Activated naive CD8-positive, alpha-beta T cell treated with anti-CD3 and anti-CD28 coated beads, Interleukin-2, amount 50 U/mL, for 24 hours (primary cell): ENCODE data around the gene CSRP1.

Experiments used
- ATAC-seq: fragments of 150-1000 bp; cut with Tn5 transposase; one replicate; pipeline ENCODE4 v1.10.0; 2021
- DNase-seq: peaks from one replicate; pipeline ENCODE4 v3.0.0; 2021
- H3K27ac Mint-ChIP-seq: one replicate; pipeline ENCODE4 v1.8.0; 2021; ENCODE audit warnings: mild to moderate bottlenecking, mixed read lengths
- H3K27me3 Mint-ChIP-seq: one replicate; pipeline ENCODE4 v1.8.0; 2021; ENCODE audit warnings: mixed read lengths
- H3K36me3 Mint-ChIP-seq: one replicate; pipeline ENCODE4 v1.8.0; 2021; ENCODE audit warnings: low read depth, mixed read lengths
- H3K4me1 Mint-ChIP-seq: one replicate; pipeline ENCODE4 v1.8.0; 2021; ENCODE audit warnings: mixed read lengths
- H3K4me3 Mint-ChIP-seq: one replicate; pipeline ENCODE4 v1.8.0; 2021; ENCODE audit warnings: mild to moderate bottlenecking, moderate library complexity, mixed read lengths
- H3K9me3 Mint-ChIP-seq: one replicate; pipeline ENCODE4 v1.8.0; 2021; ENCODE audit warnings: mixed read lengths

The CSRP1 gene

DNA sequence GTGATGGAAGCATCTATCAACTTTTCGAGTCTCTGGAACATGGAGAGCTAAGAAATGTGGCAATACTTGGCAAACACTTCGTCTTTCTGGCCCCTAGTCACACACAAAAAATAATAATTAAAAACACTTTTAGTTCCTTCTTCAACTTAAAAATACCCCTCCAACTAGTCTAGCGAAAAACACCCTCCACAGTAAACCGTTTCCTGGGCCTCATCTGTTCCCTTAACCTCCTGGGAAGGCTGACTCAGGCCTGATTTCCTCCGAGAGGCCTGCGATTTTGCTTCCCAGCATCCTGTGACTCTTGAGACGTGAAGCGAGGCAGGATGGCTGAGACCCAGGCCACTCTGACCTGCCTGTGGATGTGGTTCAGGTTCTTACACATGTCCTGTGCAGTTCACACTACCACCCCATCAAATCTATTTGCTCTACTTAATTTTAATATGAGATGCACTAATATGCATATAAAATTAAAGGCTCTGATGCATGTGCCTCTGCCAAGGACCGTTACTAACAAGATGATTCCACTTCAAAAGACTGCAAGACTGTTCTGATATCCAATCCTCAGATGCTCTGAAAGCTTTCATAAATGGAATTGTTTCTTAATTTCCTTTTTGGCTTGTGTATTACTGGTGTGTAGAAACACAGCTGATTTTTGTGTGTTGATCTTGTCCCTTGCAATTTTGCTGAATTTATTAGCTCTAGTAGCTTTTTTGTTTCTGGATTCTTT, 35.5 kb upstream of the CSRP1 start:
- peaks cover 42% of the 10 kb centered on the region for H3K27me3 Mint-ChIP-seq
- H3K9me3 Mint-ChIP-seq, result no peaks in the 10 kb centered on the region
- no peaks in the 10 kb centered on the region for H3K36me3 Mint-ChIP-seq
- H3K4me1 Mint-ChIP-seq, result peaks cover 6% of the 10 kb centered on the region
- H3K27ac Mint-ChIP-seq, result no peak overlapping the region
- DNase-seq (no peak), ATAC-seq (no peak)
- no peak overlapping the region for H3K4me3 Mint-ChIP-seq

DNA sequence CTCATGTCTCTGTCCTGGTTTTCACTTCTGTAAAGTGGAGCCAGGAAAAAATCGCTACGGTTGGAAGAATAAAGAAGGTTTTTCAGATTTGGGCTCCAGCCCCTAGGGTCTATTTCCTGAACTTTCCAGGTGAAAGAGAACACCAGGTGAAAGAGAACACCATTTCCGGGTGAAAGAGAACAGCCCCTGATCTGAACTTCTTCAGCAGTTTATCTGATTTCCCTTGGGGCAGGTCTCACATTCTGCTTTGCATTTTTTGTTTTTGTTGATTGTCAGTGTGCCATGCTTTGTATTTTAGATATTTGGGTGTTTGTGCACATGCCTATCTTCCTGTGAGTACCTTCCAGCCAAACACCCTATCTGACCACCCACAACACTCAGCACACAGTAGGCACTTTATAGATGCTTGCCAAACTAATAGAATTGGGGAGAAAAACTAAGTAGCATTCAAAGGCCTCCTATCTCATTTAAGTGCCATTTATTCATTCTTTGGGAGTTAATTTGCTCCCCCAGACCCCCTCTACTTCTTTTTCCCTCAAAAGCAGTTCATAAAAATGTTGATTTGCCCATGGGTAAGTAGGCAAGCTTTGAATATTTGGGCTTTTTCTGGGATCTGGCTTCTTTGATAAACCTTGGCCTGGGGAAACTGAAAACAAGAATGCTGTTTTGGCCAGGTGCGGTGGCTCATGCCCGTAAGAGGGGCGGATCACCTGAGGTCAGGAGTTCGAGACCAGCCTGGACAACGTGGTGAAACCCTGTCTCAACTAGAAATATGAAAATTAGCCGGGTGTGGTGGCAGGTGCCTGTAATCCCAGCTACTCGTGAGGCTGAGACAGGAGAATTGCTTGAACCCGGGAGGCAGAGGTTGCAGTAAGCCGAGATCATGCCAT, 34.2 kb upstream of the CSRP1 start:
- Mint-ChIP-seq H3K27me3 (peaks cover 55% of the 10 kb centered on the region), H3K4me3 (no peak overlapping the region), H3K36me3 (no peaks in the 10 kb centered on the region), H3K4me1 (peaks cover 8% of the 10 kb centered on the region), H3K9me3 (no peaks in the 10 kb centered on the region), H3K27ac (no peak overlapping the region)
- ATAC-seq, result no peak
- DNase-seq, result no peak

DNA sequence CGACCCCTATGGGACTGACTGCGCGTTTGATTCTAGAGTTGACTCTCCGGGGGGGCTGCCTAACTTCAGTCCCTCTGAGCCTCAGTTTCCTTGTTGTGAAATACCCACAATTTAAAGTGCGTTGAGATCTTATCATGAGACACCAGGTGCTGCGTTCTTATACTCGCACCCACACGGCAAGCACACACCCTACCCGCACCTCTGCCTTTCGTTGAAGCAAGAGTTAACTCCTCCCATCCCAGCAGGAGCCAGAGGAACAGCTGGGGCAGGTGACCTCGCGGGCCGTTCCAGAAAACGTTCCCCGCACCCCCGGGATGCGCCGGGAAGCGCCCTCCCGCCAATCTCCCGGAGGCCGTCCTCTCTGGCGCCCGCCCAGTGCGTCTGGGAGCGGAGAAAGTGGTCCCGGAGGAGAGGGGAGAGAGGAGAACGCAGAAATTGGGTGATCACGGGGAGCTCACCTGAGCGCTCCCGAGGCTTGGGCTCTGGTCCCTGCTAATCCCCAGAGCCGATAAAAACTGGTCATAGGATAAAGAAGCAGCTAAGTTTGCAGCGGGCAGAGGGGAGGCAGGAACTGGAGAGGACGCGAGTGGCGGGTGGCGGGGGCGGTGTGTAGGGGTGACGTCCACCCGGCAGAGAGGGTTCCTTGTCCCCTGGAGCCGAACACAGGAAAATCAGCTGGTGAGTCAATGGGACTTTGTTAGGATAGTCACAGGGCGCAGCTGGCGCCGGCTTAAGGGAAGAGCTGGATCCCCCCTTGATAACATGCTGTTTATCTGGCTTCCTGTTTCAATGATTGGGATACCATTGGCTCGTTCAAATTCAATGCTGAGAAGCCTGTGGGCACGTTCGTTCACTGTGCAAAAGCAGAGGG, 32.9 kb upstream of the CSRP1 start:
- Mint-ChIP-seq H3K27me3 (peaks cover 59% of the 10 kb centered on the region), H3K4me3 (peak overlapping the region; percentile 72), H3K4me1 (peaks cover 13% of the 10 kb centered on the region), H3K36me3 (no peaks in the 10 kb centered on the region), H3K27ac (no peak overlapping the region), H3K9me3 (no peaks in the 10 kb centered on the region)
- ATAC-seq (no peak), DNase-seq (no peak)

DNA sequence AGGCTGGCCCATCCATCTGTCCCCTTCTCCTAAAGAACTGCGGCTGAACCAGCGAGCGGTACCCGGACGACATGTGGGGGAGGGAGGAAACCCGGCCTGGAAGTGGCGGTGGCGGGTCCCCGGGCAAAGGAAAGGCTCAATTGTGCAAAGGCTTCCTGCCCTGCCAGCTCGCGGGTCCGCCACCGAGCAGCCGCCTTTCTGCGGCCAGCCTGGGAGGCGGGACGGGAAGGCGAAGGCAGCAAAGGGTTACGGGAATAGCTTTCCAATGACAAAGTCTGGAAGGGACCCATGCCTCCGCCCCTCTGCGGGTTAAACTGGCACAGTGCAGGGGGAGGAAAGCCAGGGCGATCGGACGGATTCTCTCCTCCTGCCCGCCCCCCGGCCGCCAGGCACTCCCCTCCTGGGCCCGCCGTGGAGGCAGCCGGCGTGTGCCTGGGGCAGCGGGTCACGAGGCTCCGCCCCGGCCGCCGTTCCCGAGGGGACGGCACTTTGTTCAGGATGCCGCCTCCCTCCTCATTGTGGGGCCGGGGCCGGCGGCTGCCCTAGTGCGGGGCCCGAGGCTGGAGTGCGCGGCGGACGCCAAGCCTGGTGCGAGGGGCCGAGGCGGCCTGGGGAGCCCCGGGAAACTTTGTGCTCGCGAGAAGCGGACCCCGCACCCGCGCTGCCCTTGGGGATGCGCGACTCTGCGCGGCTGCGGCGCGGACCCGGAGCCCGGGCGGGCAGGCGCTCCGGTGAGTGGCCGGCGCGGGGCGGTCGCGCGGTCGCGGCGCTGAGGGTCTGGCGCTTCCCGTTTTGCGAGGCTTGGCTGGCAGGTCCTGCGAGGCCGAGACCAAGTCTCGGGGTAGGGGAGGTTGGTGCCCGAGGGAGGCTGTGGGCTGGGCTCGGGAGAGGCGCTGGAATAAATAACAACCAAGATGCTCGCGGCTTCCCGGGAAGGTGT, 32.0 kb upstream of the CSRP1 start, which contains the start of gene NAV1:
NAV1 (plus strand) TSS at position 516 of the 940 bp plus-strand sequence. CDS start 83,758 bp downstream, outside the sequence.
- Mint-ChIP-seq H3K27me3 (peaks cover 62% of the 10 kb centered on the region), H3K27ac (no peak within 1 kb of the TSS), H3K36me3 (no peaks in the 10 kb centered on the region), H3K9me3 (no peaks in the 10 kb centered on the region), H3K4me3 (peak within 1 kb of the TSS; percentile 72), H3K4me1 (peaks cover 15% of the 10 kb centered on the region)
- ATAC-seq (peak; percentile 25), DNase-seq (no peak)

DNA sequence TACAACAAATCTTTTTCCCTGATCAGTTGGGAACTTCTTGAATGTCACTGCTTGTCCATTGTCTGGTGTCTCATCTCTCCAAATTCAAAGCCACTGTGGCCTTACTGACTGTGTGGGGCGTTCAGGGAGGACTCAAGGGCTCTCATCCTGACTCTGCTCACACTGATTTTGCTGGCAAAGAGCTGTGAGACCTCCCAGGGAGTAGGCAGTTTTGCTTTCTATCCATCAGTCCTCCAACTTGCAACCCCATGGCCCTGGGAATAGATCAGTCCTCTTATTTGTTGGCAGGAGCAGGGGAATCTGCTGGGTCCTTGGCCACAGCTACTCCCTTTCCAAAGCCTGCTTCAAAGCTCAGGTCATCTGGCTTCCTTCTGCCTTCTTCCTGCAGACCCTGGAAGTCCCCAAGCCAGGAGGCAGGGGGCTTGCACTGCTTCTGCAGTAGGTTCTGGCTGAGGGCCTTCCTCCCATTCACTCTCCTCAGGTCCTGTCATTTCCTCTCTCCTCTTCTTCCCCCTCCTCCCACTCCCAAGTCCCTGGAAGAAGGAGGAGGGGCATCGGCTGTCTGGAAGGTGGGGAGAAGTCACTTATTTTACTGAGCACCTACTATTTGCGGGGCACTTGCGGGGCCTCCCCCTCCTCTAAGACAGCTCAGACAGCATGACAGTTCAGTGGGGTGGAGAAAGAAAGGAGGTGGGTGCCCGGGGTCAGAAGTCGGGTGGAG, 31.1 kb upstream of the CSRP1 start:
- no peak overlapping the region for H3K27ac Mint-ChIP-seq
- no peaks in the 10 kb centered on the region for H3K36me3 Mint-ChIP-seq
- H3K27me3 Mint-ChIP-seq, result peaks cover 60% of the 10 kb centered on the region
- H3K4me1 Mint-ChIP-seq, result peaks cover 15% of the 10 kb centered on the region
- ATAC-seq, result no peak
- H3K9me3 Mint-ChIP-seq, result no peaks in the 10 kb centered on the region
- DNase-seq, result no peak
- H3K4me3 Mint-ChIP-seq, result peak overlapping the region; percentile 65

DNA sequence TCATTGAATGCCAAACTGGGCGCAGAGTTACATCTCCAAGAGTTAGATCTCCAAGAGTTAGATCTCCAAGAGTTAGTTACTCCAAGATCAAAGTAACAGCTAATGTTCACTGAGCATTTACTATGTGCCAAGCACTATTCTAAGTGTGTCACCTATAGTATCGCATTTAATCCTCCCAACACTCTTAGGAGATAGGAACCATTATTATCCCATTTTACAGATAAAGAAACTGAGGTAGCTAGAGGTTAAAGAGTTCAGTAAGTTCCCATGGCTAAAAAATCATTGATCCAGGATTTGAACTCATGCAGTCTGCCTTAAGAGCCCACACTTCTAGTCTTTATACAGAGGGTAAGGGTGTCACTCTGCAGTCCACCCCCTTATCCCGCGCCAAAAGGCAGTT, 30.5 kb upstream of the CSRP1 start:
- H3K36me3 Mint-ChIP-seq, result no peaks in the 10 kb centered on the region
- H3K9me3 Mint-ChIP-seq, result no peaks in the 10 kb centered on the region
- no peak for ATAC-seq
- no peak overlapping the region for H3K27ac Mint-ChIP-seq
- peaks cover 58% of the 10 kb centered on the region for H3K27me3 Mint-ChIP-seq
- DNase-seq, result no peak
- H3K4me3 Mint-ChIP-seq, result no peak overlapping the region
- peaks cover 15% of the 10 kb centered on the region for H3K4me1 Mint-ChIP-seq

DNA sequence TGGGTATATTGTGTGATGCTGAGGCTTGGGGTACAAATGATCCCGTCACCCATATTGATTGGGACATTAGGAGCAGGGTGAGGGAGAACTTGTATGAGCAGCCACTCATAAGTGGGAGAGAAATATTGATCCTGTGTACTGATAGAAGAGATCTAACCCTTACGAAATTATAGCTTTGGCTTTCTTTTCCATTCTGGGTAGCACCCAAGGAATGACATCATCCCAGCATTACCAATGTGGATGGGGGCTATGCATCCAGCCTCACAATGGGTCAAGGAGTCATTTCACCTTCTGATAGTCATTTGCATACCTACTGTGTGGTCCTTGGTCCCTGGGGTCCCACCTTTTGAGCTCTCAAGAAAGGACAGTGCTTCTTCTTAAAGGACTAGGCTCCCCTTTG, 30.1 kb upstream of the CSRP1 start:
- H3K4me3 Mint-ChIP-seq, result no peak overlapping the region
- H3K27ac Mint-ChIP-seq, result no peak overlapping the region
- H3K36me3 Mint-ChIP-seq, result no peaks in the 10 kb centered on the region
- peaks cover 57% of the 10 kb centered on the region for H3K27me3 Mint-ChIP-seq
- no peak for ATAC-seq
- no peak for DNase-seq
- peaks cover 15% of the 10 kb centered on the region for H3K4me1 Mint-ChIP-seq
- no peaks in the 10 kb centered on the region for H3K9me3 Mint-ChIP-seq

DNA sequence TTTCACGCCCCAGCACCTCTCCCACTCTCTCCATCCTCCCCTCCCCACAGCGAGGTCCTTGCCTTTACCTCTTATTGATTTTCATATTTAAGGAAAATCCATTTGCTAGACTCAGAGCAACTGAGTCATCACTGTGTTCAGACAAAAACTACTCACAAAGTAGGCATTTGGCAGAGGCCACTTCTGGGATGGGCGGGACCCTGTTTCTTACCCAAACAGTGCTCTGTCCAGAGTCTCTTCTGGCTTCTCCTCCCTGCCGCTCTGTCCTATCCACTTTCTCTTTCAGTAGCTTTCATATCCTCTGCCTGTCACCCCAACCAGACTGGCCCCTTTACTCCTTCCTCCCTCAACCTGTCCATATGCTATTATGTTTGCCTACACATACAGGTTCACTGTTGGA, 29.6 kb upstream of the CSRP1 start:
- ATAC-seq, result no peak
- no peak for DNase-seq
- H3K36me3 Mint-ChIP-seq, result no peaks in the 10 kb centered on the region
- H3K27ac Mint-ChIP-seq, result no peak overlapping the region
- peaks cover 54% of the 10 kb centered on the region for H3K27me3 Mint-ChIP-seq
- H3K9me3 Mint-ChIP-seq, result no peaks in the 10 kb centered on the region
- H3K4me3 Mint-ChIP-seq, result no peak overlapping the region
- H3K4me1 Mint-ChIP-seq, result peaks cover 15% of the 10 kb centered on the region

DNA sequence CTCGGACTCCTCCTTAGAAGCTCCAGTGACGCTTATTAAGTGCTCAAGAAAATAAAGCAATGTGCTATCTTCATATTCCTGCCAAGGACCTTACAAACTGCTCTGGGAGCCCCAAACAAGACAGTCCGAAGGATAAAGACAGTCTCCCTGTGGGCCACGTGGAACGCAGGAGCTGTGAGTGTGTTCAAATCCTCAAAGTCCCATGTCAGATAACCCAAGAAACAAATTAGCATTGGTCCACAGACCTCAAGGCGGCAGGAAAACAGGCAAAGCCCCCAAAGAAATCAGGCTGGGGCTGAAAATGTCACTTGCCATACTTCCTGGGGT, 29.0 kb upstream of the CSRP1 start:
- H3K27me3 Mint-ChIP-seq, result peaks cover 49% of the 10 kb centered on the region
- no peak overlapping the region for H3K27ac Mint-ChIP-seq
- no peak overlapping the region for H3K4me3 Mint-ChIP-seq
- H3K4me1 Mint-ChIP-seq, result peaks cover 16% of the 10 kb centered on the region
- ATAC-seq (no peak), DNase-seq (no peak)
- H3K9me3 Mint-ChIP-seq, result no peaks in the 10 kb centered on the region
- H3K36me3 Mint-ChIP-seq, result no peaks in the 10 kb centered on the region

DNA sequence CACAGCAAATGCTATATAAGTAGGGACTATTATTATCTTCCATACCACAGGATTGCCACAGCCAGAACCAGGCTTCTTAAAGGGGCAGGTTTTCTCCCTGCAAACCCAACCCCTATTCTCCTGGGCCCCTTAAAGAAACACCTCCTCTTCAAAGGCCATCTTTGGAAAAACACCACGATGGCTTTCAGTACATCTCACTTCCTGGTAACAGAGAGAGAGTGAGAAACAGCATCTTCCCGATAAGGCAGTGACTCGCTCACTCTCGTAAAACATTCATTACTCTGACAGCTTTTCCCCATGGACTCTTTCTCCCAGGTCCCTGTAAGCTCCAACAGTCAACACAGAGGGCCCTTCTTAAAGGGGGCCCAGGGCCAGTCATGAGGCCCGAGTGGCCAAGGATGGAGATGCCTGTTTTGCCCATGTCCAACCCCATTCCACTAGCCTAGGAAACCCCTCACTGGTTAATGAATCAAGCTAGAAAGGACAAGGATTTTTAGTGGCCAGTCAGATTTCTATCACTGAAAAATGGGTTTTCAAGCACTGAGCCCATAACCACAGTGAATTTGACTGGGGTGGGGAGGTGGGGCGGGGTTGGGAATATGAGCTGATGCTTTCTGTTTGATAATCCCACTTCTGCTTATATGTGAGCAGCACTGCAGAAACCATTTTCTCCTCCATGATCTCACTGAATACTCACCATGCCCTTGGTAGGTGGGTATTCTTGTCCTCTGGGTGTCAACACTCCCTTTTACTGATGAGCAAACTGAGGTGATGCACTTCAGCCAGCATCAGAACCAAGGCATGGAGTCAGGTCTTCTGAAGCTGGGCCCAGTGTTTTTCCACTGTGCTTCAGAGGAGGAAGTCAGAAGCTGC, 28.4 kb upstream of the CSRP1 start:
- H3K4me3 Mint-ChIP-seq, result no peak overlapping the region
- H3K27ac Mint-ChIP-seq, result no peak overlapping the region
- H3K4me1 Mint-ChIP-seq, result peaks cover 22% of the 10 kb centered on the region
- H3K36me3 Mint-ChIP-seq, result no peaks in the 10 kb centered on the region
- ATAC-seq, result peak; percentile 14
- no peaks in the 10 kb centered on the region for H3K9me3 Mint-ChIP-seq
- DNase-seq, result no peak
- peaks cover 45% of the 10 kb centered on the region for H3K27me3 Mint-ChIP-seq

DNA sequence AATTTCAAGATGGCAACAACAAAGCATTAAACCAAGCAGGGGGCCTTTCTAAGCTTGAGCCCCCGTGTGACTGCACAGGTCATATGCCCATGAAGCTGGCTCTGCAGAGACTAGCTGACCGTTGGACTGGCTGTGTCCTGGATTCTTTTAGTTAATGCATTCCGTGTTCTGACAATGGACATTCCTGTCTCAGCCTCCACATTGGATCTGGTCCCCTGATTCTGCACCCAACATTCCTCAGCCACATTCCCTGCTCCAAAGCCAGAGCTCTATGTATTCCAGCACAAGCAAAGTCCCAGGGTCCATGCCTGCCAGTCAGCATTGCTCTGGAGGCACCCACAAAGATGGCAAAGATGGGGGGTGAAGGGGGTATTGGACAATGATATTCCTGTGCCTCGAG, 26.9 kb upstream of the CSRP1 start:
- H3K4me3 Mint-ChIP-seq, result no peak overlapping the region
- H3K27ac Mint-ChIP-seq, result no peak overlapping the region
- no peaks in the 10 kb centered on the region for H3K36me3 Mint-ChIP-seq
- peaks cover 19% of the 10 kb centered on the region for H3K4me1 Mint-ChIP-seq
- ATAC-seq, result no peak
- peaks cover 36% of the 10 kb centered on the region for H3K27me3 Mint-ChIP-seq
- no peaks in the 10 kb centered on the region for H3K9me3 Mint-ChIP-seq
- DNase-seq, result no peak

DNA sequence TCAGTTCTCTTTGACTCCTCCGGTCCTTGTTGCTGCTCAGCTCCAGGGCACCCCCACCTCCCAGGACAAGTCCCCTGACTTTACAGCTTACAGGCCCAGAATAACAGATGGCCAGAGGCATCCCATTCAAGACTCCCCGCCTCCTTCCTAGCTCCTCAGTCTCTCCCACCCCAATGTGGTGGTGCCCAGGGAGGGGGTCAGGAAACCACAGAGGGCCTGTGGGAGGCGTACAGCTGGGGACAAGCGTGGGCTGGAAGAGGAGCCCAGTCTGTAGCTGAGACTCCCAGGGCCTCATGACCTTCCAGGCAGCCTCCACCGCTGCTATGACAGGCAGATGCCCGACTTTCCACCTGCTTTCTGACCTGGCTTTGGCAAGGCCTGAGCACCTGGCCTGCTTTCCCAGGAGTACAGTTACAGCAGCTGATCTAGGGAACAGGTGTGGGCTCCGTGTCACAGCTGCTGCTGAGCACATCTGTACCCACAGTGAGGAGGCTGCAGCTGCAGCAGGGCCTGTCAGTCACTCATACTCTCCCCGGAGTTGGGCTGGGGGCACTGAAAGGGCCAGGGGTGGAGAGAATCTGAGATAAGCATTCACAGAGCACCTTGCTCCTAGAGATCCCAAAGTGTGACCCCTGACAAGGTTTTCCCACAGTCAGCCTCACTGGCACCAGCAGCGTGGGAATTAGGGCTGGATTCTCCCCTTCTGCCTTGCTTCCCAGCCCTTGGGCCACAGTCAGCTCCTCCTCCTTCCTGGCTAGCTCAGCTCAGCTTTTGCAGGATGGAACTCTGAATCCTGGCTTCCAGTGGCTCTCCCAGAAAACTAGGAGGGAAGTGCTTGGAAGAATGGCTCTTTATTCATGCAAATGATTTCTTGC, 24.9 kb upstream of the CSRP1 start:
- peaks cover 16% of the 10 kb centered on the region for H3K27me3 Mint-ChIP-seq
- H3K27ac Mint-ChIP-seq, result no peak overlapping the region
- ATAC-seq (no peak), DNase-seq (no peak)
- peaks cover 2% of the 10 kb centered on the region for H3K36me3 Mint-ChIP-seq
- no peaks in the 10 kb centered on the region for H3K9me3 Mint-ChIP-seq
- peaks cover 17% of the 10 kb centered on the region for H3K4me1 Mint-ChIP-seq
- no peak overlapping the region for H3K4me3 Mint-ChIP-seq
